NCI-H1930 (cell line): Measurements from ENCODE around the gene ACAN.

Experiments
- DNase-seq, 2 experiments: peaks; one replicate each; lab custom pipeline; 2025; lab: John Stamatoyannopoulos, UW

Gene ACAN

DNA sequence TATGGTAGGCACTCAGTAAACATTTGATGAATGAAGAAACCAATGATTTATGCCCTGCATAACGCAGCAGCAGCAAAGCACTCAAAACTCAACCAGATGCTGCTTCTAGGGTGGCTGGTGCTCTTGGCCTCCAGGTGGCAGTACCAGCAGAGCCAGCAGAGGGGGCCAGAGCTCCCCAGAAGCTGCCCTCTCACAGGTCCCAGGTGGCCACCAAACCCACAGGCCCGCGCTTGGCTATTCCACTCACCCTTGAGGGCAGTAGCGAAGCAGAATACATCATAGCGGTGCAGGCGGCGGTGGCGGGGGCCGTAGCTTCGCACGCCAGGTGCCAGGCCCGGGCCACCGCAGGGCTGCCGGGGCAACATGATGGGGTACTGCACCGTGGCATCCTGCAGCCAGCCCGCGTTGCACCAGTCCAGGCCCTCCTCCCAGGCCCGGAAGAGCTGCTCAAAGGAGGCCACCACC lies 75.5 kb downstream of the ACAN start:
- peak; percentile 8 to 9 for DNase-seq

DNA sequence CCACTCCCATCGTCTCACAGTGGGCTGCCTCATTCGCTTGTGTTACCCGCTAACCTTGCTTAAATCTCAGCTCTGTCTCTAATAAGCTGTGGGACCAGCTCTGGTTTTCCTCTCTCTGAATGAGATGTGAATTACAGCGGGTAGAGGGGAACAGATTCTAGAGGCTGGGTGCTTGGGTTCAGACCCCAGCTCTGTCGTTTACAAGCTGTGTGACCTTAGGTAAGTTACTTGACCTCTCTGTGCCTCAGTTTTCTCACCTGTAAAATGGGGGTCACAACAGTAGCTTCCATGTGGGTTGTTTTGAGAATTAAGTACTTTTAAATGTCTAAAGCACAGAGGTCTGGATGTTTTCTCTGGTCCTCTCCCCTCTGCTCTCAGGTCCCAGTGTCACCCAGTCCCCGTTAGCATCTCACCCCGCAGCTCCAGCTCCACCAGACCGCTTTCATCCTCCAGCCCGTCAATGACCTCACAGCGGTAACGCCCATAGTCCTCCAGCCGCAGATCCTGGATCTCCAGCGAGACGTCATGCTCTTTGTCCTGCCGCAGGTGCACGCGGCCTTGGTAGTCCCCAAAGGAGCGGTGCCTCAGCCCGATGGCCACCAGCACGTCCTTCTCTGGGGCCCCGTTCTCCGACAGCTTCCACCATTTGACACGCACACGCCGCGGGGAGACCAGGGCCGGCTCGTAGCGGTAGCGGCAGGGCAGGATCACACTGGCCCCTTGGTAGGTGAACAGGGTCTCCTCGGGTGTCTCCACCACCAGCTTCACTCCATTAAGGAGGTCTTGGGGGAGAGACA lies 77.9 kb downstream of the ACAN start:
- no peak for DNase-seq

- no peak for DNase-seq
These were observed 78.5 kb downstream of the ACAN start for GRCh38 chr15:88881775-88882174.

- no peak for DNase-seq
These were observed 79.5 kb downstream of the ACAN start for GRCh38 chr15:88882785-88883184.

- DNase-seq, result no peak
These were observed 83.9 kb downstream of the ACAN start for GRCh38 chr15:88887068-88887580.

DNA sequence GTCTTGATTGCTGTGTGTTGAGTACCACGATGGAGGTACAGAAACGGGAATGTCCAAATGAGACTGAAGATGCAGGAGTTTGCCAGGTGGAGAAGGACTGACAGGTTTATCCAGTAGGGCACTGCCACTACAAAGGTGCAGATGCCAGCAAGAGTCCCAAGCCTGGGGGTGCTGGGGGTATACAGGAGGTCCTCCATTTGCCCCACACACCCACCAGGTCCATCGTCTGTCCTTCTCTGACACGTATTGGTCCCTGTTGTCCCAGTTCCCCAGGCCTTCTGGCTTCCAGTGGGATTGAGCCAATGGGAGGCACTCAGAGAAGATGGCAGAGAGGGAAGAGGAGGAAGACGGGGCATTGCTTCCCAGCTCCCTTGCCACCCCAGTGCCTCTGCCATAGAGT lies 85.5 kb downstream of the ACAN start:
- no peak for DNase-seq

- DNase-seq, result no peak
These were observed 87.3 kb downstream of the ACAN start for GRCh38 chr15:88890495-88890894.

DNA sequence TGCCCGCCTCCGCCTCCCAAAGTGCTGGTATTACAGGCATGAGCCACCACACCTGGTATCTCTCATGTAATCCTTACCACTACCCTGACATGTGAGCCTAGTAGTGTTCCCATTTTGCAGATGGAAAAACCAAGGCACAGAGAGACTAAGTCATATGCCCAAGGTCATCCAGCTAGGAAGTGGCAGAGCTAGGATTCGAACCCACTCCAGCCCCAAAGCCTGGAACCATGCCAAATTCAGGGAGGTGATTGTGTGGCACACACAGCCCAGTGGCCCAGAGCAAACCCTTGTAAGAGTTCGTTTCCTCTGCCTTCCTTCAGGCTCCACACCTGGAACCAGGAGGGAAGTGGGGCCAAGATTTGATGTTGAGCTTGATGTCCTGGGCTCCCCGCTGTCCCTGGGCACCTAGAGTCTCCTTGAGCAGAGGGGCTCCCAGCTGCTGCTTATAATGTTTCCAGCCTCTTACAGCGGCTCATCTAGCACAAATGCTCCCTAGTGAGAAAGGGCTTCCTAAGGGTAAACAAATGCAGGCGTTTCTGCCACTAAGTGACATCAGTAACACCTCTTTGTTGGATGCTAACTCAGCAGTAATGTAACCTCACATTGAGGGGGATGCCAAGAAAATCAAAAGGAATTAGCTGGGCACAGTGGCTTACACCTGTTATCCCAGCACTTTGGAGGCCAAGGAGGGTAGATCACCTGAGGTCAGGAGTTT lies 88.5 kb downstream of the ACAN start:
- no peak for DNase-seq

DNA sequence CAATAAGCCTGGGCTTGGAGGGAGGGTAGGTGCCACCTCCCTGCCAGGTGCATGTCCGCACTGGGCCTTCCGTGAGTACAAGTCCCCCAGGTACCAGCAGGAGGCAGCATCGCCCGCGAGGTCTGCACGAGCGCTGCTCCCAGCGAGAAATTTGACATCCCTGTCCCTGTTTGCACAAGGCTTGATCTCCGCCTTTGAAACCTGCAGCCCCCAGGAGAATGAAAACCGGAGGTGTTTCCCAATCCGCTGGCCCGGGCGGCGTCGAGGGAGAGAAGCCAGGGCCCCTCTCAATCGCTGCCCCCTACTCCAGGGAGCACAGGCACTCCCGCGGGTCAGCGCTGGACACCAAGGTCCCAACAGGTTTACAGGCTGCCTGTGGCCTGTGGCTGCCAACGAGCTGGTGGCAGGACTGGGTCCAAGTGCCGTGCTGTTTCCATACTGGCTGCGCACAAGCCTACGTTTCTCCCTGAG lies 91.1 kb downstream of the ACAN start:
- peak in 1 of 2 experiments; percentile 5 for DNase-seq

- no peak for DNase-seq
These were observed 91.9 kb downstream of the ACAN start, which contains the start of gene HAPLN3 for GRCh38 chr15:88894819-88895767. TSS of gene HAPLN3 (minus strand) at chr15:88895544. CDS start at chr15:88887298, 8,246 bp downstream.

- DNase-seq, result no peak
These were observed 93.2 kb downstream of the ACAN start for GRCh38 chr15:88896333-88897033.

DNA sequence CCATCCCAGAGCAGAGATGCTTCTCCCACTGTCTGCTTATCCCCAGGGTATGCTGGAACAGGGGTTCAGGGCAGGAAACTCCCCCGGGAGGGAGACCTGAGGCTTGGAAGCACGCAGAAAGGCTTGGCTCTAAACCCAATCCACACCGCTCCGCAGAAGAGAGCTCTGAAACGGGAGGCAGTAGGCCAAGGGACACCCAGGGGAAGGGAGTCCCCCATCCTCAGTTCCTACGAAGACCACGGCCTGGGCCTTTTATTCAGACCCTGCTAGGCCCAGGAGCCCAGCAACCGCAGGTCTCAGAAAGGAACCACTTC lies 93.9 kb downstream of the ACAN start:
- DNase-seq, result no peak

DNA sequence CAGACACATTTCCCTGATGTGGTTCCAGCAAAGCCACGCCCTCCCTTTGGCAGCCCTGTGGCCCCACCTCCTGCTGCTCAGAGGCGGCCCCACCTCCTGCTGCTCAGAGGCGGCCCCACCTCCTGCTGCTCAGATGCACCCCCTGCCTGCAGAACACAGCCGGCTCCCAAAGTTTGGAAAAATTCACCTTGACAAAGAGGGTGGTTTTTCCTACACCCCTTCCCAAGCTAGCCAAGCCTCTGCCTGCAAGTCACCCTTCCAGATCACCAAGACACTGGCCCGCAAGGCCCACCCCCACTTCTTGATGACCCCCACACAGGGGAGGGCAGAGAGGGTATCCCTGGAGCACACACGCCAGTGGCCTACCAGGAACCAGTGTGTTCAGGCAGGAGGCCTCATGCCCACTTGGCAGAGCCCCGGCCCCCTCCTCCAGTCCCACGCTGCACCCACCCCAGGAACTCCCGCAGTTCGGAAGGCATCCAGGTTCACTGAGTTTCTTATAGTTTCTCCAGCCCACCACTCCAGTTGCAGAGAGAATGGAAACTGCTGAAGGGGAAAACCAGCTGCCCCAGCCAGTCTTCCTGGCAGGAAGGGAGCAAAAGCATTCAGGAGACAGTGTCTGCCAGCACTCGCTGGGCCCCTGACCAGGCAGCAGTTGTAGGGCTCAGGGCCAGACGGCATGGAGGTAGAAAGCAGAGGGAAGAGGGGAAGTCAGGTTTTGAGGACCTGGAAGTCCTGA lies 94.4 kb downstream of the ACAN start:
- no peak for DNase-seq

DNA sequence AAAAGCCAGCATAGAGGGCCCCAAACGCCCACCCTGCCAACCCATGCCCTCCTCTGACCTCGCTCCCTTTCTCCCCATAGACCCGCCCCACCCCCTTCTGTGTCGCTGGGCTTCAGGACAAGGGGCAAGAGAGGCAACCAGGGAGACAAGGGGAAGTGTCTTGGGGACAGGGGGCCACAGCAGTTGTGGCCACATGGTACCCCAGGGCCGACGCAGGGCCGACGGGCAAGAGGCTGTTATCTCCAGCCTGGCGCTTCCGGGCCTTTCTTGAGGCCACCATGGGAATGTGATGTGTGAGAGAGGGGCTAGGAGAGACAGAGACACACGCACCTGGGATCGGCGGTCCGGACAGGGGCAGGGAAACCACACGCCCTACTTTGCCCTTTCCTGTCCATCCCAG lies 95.5 kb downstream of the ACAN start:
- DNase-seq, result no peak

DNA sequence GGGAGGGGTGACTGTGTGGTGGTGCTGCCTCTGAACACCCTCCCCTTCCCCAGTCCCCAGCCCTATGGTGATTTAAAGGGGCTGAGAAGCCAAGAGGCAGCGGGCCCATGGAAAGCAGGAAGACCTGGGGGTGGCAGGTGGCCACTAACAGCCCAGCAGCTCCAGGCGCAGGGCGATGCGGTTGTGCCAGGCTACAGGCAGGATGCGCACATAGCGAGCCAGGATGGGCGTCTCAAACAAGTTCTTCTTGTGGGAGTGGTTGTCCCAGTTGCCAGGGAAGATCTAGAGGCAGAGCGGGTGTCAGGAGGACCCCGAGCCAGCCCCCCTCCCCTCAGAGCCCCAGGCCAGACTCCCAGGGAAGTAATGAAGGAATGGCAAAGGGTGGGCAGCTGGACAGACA lies 96.0 kb downstream of the ACAN start:
- DNase-seq, result no peak

DNA sequence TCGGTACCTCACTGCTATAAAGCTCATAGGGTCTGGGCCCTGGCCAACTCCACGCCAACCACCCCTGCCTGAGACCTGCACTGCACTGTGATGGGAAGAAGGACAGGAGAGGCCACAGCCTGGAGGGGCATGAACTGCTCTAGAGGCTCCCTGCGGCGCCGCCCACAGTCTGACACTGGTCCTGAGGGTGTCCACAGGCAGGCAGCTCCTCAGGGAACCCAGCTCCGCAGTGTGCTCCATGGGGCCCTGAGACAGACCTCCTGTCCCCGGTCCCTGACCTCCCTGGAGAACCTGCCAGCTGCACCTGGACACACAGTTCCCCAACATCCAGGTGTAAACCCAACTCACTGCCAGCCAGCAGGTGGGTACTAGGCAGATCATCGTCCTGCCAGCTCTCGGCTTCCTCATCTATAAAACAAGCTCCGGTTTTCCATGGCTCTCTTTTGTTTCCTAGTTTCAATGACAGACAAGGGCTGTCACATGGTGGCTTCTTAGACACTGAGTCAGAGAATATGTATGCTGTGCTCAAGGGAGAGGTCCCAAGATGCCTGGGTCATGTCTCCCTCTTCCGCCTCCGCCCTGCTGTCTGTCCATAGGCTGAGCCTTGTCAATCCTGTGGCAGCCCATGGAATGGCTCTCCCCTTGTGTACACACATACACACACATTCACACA lies 97.2 kb downstream of the ACAN start:
- DNase-seq, result no peak

DNA sequence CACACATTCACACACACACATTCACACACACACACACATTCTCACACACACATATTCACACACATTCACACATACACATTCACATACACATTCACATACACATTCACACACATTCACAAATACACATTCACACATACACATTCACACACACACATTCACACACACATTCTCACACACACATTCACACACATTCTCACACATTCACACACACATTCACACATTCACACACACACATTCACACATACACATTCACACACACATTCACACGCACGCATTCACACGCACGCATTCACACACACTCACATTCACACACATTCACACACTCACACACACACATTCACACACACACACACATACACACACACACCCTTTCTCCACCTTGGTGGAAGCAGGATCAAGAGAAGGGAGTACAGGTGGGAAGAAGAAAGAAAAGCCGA lies 97.8 kb downstream of the ACAN start:
- DNase-seq, result no peak

- DNase-seq, result no peak
These were observed 98.4 kb downstream of the ACAN start for GRCh38 chr15:88901508-88902220.

GRCh38 chr15:88902221-88902835 lies 99.1 kb downstream of the ACAN start:
- no peak for DNase-seq
